ENCODE data around the gene SORBS2.

DNA sequence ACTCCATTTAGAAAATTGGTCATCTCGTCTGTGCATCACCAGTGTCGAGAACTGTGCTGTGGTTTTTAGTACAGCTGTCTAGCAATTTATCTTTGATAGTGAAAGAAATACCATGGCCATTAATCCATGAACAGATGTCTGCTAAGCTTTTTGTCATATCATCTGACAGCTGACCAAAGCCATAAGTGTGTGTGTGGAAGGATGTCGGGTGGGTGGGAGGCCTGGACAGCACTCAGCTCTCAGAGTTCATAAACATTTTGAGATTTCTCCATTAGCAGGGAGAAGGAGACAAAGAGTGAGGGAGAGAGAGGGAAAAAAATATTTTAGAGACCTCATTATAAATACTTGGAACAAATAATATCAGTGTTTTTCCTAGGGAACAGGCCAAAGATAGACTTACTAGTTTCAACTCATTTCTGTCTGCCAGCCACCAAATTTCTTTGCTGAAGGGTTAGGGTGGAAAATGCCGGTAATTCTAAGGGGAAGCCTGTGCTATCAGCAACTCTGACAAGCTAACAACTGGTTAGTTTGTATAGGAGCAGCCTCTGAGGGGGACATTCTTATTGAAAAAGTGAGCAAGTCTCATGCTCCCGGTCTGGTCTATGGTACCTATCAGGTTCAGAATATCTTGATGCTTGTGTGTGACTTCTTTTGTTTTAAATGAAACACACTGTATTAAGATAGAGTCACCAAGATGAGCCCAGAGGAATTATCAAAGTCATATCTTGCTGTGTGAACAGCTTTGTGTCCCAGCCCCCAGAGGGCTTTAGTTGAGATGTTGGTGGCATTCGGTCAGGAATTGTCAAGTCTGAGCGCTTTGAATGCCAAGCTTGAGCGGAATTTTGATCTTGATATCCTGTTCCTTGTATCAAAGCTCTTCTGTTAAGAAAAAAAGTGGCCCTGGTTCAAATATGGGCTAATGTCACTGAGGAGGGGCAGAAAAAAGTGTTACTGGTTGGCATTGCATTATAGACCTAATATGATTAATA is 234.7 kb downstream of the SORBS2 start:
- TF ChIP-seq, protein P1, sequence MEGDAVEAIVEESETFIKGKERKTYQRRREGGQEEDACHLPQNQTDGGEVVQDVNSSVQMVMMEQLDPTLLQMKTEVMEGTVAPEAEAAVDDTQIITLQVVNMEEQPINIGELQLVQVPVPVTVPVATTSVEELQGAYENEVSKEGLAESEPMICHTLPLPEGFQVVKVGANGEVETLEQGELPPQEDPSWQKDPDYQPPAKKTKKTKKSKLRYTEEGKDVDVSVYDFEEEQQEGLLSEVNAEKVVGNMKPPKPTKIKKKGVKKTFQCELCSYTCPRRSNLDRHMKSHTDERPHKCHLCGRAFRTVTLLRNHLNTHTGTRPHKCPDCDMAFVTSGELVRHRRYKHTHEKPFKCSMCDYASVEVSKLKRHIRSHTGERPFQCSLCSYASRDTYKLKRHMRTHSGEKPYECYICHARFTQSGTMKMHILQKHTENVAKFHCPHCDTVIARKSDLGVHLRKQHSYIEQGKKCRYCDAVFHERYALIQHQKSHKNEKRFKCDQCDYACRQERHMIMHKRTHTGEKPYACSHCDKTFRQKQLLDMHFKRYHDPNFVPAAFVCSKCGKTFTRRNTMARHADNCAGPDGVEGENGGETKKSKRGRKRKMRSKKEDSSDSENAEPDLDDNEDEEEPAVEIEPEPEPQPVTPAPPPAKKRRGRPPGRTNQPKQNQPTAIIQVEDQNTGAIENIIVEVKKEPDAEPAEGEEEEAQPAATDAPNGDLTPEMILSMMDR (IDR thresholded peaks at IDR 0.05; ENCODE audit: low read depth, low read length): no peak
- TF ChIP-seq POLR2A (IDR thresholded peaks at IDR 0.05; ENCODE audit: extremely low read depth, insufficient read length) (no peak), MYC (IDR thresholded peaks at IDR 0.05; ENCODE audit: low read depth, low read length) (no peak)
- TF ChIP-seq, protein P2, sequence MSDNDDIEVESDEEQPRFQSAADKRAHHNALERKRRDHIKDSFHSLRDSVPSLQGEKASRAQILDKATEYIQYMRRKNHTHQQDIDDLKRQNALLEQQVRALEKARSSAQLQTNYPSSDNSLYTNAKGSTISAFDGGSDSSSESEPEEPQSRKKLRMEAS (IDR thresholded peaks at IDR 0.05; ENCODE audit: low read depth, low read length): no peak

Data from NB4 (cell line).